ENCODE results near the gene HS2ST1. TPM values are rescaled to one million over a fixed set of nuclear protein-coding genes. Genes with fewer than 3 reads are reported as not detected.

The HS2ST1 gene
- total and polyA plus RNA-seq, 2 experiments from 2014 or later: 6.7 to 17.1 TPM

GRCh38 chr1:86972262-86972661 lies 57.8 kb downstream of the HS2ST1 start:
- H3K27ac ChIP-seq (ENCODE audit: low read depth): no peak overlapping the region
- no peak for ATAC-seq
- no peak for DNase-seq (ENCODE audit: low spot score)
- H3F3A ChIP-seq (replicated peaks; ENCODE audit: low read depth): no peaks in the 10 kb centered on the region
- TF ChIP-seq ZNF114 (CRISPR knock-in tag; IDR thresholded peaks at IDR 0.05) (no peak), EZH2 (IDR thresholded peaks at IDR 0.05; ENCODE audit: low read depth, unreplicated experiment) (no peak), ETS1 (IDR thresholded peaks at IDR 0.05) (no peak), ZNF331 (CRISPR knock-in tag; IDR thresholded peaks at IDR 0.05; ENCODE audit: low read depth) (no peak), EZH2phosphoT487 (IDR thresholded peaks at IDR 0.05; ENCODE audit: unreplicated experiment) (no peak), CTCF (conservative IDR thresholded peaks at IDR 0.05; ENCODE audit: low read depth in 2 of 2) (no peak), NANOG (IDR thresholded peaks at IDR 0.05; ENCODE audit: borderline replicate concordance) (no peak), JUNB (IDR thresholded peaks at IDR 0.05; ENCODE audit: unreplicated experiment) (no peak), POLR2AphosphoS5 (IDR thresholded peaks at IDR 0.05; ENCODE audit: low read depth) (no peak), STAT1 (IDR thresholded peaks at IDR 0.05; ENCODE audit: unreplicated experiment) (no peak), CREB1 (CRISPR knock-in tag; IDR thresholded peaks at IDR 0.05; ENCODE audit: low read depth) (no peak)
- TF ChIP-seq, protein P1, sequence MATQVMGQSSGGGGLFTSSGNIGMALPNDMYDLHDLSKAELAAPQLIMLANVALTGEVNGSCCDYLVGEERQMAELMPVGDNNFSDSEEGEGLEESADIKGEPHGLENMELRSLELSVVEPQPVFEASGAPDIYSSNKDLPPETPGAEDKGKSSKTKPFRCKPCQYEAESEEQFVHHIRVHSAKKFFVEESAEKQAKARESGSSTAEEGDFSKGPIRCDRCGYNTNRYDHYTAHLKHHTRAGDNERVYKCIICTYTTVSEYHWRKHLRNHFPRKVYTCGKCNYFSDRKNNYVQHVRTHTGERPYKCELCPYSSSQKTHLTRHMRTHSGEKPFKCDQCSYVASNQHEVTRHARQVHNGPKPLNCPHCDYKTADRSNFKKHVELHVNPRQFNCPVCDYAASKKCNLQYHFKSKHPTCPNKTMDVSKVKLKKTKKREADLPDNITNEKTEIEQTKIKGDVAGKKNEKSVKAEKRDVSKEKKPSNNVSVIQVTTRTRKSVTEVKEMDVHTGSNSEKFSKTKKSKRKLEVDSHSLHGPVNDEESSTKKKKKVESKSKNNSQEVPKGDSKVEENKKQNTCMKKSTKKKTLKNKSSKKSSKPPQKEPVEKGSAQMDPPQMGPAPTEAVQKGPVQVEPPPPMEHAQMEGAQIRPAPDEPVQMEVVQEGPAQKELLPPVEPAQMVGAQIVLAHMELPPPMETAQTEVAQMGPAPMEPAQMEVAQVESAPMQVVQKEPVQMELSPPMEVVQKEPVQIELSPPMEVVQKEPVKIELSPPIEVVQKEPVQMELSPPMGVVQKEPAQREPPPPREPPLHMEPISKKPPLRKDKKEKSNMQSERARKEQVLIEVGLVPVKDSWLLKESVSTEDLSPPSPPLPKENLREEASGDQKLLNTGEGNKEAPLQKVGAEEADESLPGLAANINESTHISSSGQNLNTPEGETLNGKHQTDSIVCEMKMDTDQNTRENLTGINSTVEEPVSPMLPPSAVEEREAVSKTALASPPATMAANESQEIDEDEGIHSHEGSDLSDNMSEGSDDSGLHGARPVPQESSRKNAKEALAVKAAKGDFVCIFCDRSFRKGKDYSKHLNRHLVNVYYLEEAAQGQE (IDR thresholded peaks at IDR 0.05; ENCODE audit: unreplicated experiment): no peak
- TF ChIP-seq, protein P2, sequence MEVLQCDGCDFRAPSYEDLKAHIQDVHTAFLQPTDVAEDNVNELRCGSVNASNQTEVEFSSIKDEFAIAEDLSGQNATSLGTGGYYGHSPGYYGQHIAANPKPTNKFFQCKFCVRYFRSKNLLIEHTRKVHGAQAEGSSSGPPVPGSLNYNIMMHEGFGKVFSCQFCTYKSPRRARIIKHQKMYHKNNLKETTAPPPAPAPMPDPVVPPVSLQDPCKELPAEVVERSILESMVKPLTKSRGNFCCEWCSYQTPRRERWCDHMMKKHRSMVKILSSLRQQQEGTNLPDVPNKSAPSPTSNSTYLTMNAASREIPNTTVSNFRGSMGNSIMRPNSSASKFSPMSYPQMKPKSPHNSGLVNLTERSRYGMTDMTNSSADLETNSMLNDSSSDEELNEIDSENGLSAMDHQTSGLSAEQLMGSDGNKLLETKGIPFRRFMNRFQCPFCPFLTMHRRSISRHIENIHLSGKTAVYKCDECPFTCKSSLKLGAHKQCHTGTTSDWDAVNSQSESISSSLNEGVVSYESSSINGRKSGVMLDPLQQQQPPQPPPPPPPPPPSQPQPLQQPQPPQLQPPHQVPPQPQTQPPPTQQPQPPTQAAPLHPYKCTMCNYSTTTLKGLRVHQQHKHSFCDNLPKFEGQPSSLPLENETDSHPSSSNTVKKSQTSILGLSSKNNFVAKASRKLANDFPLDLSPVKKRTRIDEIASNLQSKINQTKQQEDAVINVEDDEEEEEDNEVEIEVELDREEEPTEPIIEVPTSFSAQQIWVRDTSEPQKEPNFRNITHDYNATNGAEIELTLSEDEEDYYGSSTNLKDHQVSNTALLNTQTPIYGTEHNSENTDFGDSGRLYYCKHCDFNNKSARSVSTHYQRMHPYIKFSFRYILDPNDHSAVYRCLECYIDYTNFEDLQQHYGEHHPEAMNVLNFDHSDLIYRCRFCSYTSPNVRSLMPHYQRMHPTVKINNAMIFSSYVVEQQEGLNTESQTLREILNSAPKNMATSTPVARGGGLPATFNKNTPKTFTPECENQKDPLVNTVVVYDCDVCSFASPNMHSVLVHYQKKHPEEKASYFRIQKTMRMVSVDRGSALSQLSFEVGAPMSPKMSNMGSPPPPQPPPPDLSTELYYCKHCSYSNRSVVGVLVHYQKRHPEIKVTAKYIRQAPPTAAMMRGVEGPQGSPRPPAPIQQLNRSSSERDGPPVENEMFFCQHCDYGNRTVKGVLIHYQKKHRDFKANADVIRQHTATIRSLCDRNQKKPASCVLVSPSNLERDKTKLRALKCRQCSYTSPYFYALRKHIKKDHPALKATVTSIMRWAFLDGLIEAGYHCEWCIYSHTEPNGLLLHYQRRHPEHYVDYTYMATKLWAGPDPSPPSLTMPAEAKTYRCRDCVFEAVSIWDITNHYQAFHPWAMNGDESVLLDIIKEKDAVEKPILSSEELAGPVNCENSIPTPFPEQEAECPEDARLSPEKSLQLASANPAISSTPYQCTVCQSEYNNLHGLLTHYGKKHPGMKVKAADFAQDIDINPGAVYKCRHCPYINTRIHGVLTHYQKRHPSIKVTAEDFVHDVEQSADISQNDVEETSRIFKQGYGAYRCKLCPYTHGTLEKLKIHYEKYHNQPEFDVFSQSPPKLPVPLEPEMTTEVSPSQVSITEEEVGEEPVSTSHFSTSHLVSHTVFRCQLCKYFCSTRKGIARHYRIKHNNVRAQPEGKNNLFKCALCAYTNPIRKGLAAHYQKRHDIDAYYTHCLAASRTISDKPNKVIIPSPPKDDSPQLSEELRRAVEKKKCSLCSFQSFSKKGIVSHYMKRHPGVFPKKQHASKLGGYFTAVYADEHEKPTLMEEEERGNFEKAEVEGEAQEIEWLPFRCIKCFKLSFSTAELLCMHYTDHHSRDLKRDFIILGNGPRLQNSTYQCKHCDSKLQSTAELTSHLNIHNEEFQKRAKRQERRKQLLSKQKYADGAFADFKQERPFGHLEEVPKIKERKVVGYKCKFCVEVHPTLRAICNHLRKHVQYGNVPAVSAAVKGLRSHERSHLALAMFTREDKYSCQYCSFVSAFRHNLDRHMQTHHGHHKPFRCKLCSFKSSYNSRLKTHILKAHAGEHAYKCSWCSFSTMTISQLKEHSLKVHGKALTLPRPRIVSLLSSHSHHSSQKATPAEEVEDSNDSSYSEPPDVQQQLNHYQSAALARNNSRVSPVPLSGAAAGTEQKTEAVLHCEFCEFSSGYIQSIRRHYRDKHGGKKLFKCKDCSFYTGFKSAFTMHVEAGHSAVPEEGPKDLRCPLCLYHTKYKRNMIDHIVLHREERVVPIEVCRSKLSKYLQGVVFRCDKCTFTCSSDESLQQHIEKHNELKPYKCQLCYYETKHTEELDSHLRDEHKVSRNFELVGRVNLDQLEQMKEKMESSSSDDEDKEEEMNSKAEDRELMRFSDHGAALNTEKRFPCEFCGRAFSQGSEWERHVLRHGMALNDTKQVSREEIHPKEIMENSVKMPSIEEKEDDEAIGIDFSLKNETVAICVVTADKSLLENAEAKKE (CRISPR knock-in tag; IDR thresholded peaks at IDR 0.05): no peak
- no peaks in the 10 kb centered on the region for H3K27me3 ChIP-seq (ENCODE audit: insufficient read depth)
- peaks cover 17% of the 10 kb centered on the region for H3K4me1 ChIP-seq (ENCODE audit: insufficient read depth)
- Mint-ChIP-seq H3K27me3 (ENCODE audit: insufficient read depth, low read depth, poor library complexity) (no peaks in the 10 kb centered on the region), H3K9me3 (no peaks in the 10 kb centered on the region), H3K4me1 (peaks cover 21% of the 10 kb centered on the region), H3K27ac (no peak overlapping the region), H3K36me3 (ENCODE audit: low read depth) (no peaks in the 10 kb centered on the region), H3K4me3 (no peak overlapping the region)
- H4K20me1 ChIP-seq (replicated peaks; ENCODE audit: insufficient read depth): peaks cover 6% of the 10 kb centered on the region; the same call in 1 of the 2 replicates
- peaks cover 84% of the 10 kb centered on the region for H3K79me2 ChIP-seq (replicated peaks; ENCODE audit: insufficient read depth)
- H3K4me3 ChIP-seq: no peak overlapping the region
- no peaks in the 10 kb centered on the region for H3K9me2 ChIP-seq (ENCODE audit: insufficient read depth)
- no peak overlapping the region for H2AFZ ChIP-seq
- H3K4me2 ChIP-seq: no peak overlapping the region
- H3K36me3 ChIP-seq (ENCODE audit: insufficient read depth): no peaks in the 10 kb centered on the region
